Mesenchymal stem cell (in vitro differentiated cells and primary cell): ENCODE measurements around the gene TRIM33.

Source experiments
- DNase-seq: peaks from one replicate; pipeline ENCODE4 v3.0.0-alpha.2; 2013
- H2AFZ ChIP-seq: one replicate; pipeline ENCODE4 v1.6.1; 2013; ENCODE audit warnings: low read depth, mild to moderate bottlenecking, control low read depth, inconsistent platforms, low read length, moderate library complexity
- H2AK5ac ChIP-seq: 2 replicates; pipeline ENCODE4 v1.6.1; 2013; ENCODE audit warnings: low read length, moderate library complexity, mild to moderate bottlenecking, inconsistent platforms; ENCODE audit not compliant: severe bottlenecking
- H2BK120ac ChIP-seq: one replicate; pipeline ENCODE4 v1.6.1; 2013; ENCODE audit warnings: low read depth, mild to moderate bottlenecking, inconsistent platforms, low read length, moderate library complexity
- H2BK12ac ChIP-seq, 2 experiments: one replicate each; pipeline ENCODE4 v1.6.1; 2013; ENCODE audit warnings: inconsistent platforms in 2 of 2, low read length in 2 of 2, mild to moderate bottlenecking in 2 of 2, moderate library complexity in 2 of 2, control low read depth in 1 of 2
- H2BK15ac ChIP-seq: one replicate; pipeline ENCODE4 v1.6.1; 2013; ENCODE audit warnings: mild to moderate bottlenecking, low read depth, inconsistent platforms; ENCODE audit not compliant: poor library complexity, severe bottlenecking
- H2BK5ac ChIP-seq: 2 replicates; pipeline ENCODE4 v1.6.1; 2013; ENCODE audit warnings: low read depth, mild to moderate bottlenecking, low read length, control low read depth, inconsistent platforms; ENCODE audit not compliant: poor library complexity, severe bottlenecking
- H3K14ac ChIP-seq, 2 experiments: one replicate each; pipeline ENCODE4 v1.6.1; 2013; ENCODE audit warnings: inconsistent platforms in 2 of 2, low read length in 2 of 2, control low read depth in 1 of 2, mild to moderate bottlenecking in 1 of 2, moderate library complexity in 1 of 2
- H3K18ac ChIP-seq, 2 experiments: one replicate each; pipeline ENCODE4 v1.6.1; 2013; ENCODE audit warnings: inconsistent platforms in 2 of 2, low read length in 2 of 2, control low read depth in 1 of 2, low read depth in 1 of 2, mild to moderate bottlenecking in 1 of 2
- H3K23ac ChIP-seq, 2 experiments: one replicate each; pipeline ENCODE4 v1.6.1; 2013; ENCODE audit warnings: inconsistent platforms in 2 of 2, low read length in 2 of 2, mild to moderate bottlenecking in 2 of 2, moderate library complexity in 2 of 2, control low read depth in 1 of 2
- H3K27ac ChIP-seq: 2 replicates; pipeline ENCODE4 v1.5.1; 2013; ENCODE audit warnings: mild to moderate bottlenecking, moderate library complexity, low read length, control low read depth, inconsistent platforms; ENCODE audit not compliant: poor library complexity, severe bottlenecking
- H3K27me3 ChIP-seq, 2 experiments: 2 replicates each; pipeline versions ENCODE4 v1.6.1 to v1.7.0; 2013; ENCODE audit warnings: low read length in 2 of 2, mild to moderate bottlenecking in 2 of 2, moderate library complexity in 2 of 2, control low read depth in 1 of 2, inconsistent platforms in 1 of 2; ENCODE audit not compliant: control insufficient read depth in 1 of 2, insufficient read depth in 1 of 2
- H3K36me3 ChIP-seq, 2 experiments: 2 replicates each; pipeline versions ENCODE4 v1.6.1 to v1.7.0; 2013; ENCODE audit warnings: low read length in 2 of 2, control low read depth in 1 of 2, inconsistent platforms in 1 of 2, low read depth in 1 of 2, mild to moderate bottlenecking in 1 of 2; ENCODE audit not compliant: insufficient read depth in 2 of 2, control insufficient read depth in 1 of 2
- H3K4ac ChIP-seq, 2 experiments: one replicate each; pipeline ENCODE4 v1.6.1; 2013; ENCODE audit warnings: inconsistent platforms in 2 of 2, low read length in 2 of 2, mild to moderate bottlenecking in 2 of 2, moderate library complexity in 2 of 2, control low read depth in 1 of 2, low read depth in 1 of 2
- H3K4me1 ChIP-seq: 2 replicates; pipeline ENCODE4 v1.6.1; 2013; ENCODE audit warnings: low read depth, low read length, control low read depth; ENCODE audit not compliant: control insufficient read depth, insufficient read depth
- H3K4me2 ChIP-seq: 2 replicates; pipeline ENCODE4 v1.6.1; 2013; ENCODE audit warnings: low read length, mild to moderate bottlenecking, inconsistent platforms; ENCODE audit not compliant: poor library complexity, severe bottlenecking
- H3K4me3 ChIP-seq, 2 experiments: 2 replicates each; pipeline versions ENCODE4 v1.5.1 to v1.7.0; 2013; ENCODE audit warnings: low read length in 2 of 2, mild to moderate bottlenecking in 2 of 2, control low read depth in 1 of 2, low read depth in 1 of 2; ENCODE audit not compliant: insufficient read depth in 1 of 2
- H3K79me1 ChIP-seq: replicated peaks from 2 replicates; pipeline ENCODE4 v1.6.1; 2013; ENCODE audit warnings: mild to moderate bottlenecking, control low read depth, low read length, inconsistent platforms; ENCODE audit not compliant: poor library complexity, severe bottlenecking
- H3K9ac ChIP-seq: 2 replicates; pipeline ENCODE4 v1.7.0; 2013; ENCODE audit warnings: mild to moderate bottlenecking, low read length, moderate library complexity
- H3K9me3 ChIP-seq: 2 replicates; pipeline ENCODE4 v1.7.0; 2013; ENCODE audit warnings: mild to moderate bottlenecking, low read length; ENCODE audit not compliant: control insufficient read depth
- H4K8ac ChIP-seq: one replicate; pipeline ENCODE4 v1.6.1; 2013; ENCODE audit warnings: inconsistent platforms, mild to moderate bottlenecking, low read length, moderate library complexity
- H4K91ac ChIP-seq: one replicate; pipeline ENCODE4 v1.6.1; 2013; ENCODE audit warnings: mild to moderate bottlenecking, low read length, inconsistent platforms
- WGBS: methylation state at CpG from one replicate; pipeline ENCODE4 v1.1.7; 2013; ENCODE audit warnings: mixed read lengths; 5-methylcytosine and 5-hydroxymethylcytosine counted together

The TRIM33 gene

GRCh38 chr1:114472408-114472807 is 38.6 kb downstream of the TRIM33 start:
- Histone ChIP-seq H3K27ac (no peak overlapping the region), H2BK120ac (no peak overlapping the region), H4K91ac (no peak overlapping the region), H2BK12ac (no peak overlapping the region), H3K79me1 (peaks cover 14% of the 10 kb centered on the region), H2AFZ (no peak overlapping the region), H2BK15ac (no peak overlapping the region), H3K36me3 (no peaks in the 10 kb centered on the region), H2AK5ac (no peak overlapping the region), H3K9ac (no peak overlapping the region), H3K4me3 (no peak overlapping the region), H3K4me1 (peaks cover 2% of the 10 kb centered on the region), H3K4me2 (no peak overlapping the region), H3K4ac (no peak overlapping the region), H3K14ac (no peak overlapping the region), H3K27me3 (no peaks in the 10 kb centered on the region), H3K23ac (no peak overlapping the region), H3K18ac (no peak overlapping the region), H2BK5ac (no peak overlapping the region), H4K8ac (no peak overlapping the region), H3K9me3 (no peaks in the 10 kb centered on the region)
- DNase-seq, result no peak
- WGBS, result 97% methylated on average over 3 of the region's 3 CpGs

- Histone ChIP-seq H4K91ac (no peak overlapping the region), H4K8ac (no peak overlapping the region), H3K4ac (no peak overlapping the region), H3K79me1 (peaks cover 19% of the 10 kb centered on the region), H2BK5ac (no peak overlapping the region), H3K4me3 (no peak overlapping the region), H3K36me3 (no peaks in the 10 kb centered on the region), H2BK12ac (no peak overlapping the region), H2AFZ (no peak overlapping the region), H2BK120ac (no peak overlapping the region), H3K18ac (no peak overlapping the region), H3K27me3 (no peaks in the 10 kb centered on the region), H3K4me1 (peaks cover 2% of the 10 kb centered on the region), H3K23ac (no peak overlapping the region), H2BK15ac (no peak overlapping the region), H3K9me3 (no peaks in the 10 kb centered on the region), H2AK5ac (no peak overlapping the region), H3K9ac (no peak overlapping the region), H3K14ac (no peak overlapping the region), H3K27ac (no peak overlapping the region), H3K4me2 (no peak overlapping the region)
- 65% methylated on average over 3 of the region's 5 CpGs for WGBS
- no peak for DNase-seq
These were observed 40.3 kb downstream of the TRIM33 start for GRCh38 chr1:114470681-114471080.

- 89% methylated on average over 4 of the region's 6 CpGs for WGBS
These were observed 42.1 kb downstream of the TRIM33 start for GRCh38 chr1:114468710-114469468.

DNA sequence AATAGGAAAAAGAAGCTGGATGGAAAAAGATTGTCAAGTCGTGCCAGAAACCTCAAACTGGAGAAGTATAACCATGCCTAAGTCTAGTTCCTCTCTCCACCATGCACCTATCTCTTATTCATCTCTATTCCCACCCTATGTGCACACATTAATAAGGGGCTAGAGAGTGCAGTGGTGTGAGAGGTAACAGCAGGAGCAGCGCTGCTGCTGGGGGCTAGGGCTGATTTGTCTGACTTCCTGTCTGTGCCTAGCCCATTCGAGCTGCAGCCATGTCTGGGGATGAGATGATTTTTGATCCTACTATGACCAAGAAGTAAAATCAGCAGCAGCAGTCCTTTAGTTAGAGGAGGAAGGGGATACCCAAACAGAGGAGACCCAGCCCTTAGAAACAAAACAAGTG is 43.0 kb downstream of the TRIM33 start:
- Histone ChIP-seq H3K4ac (no peak overlapping the region), H2BK120ac (no peak overlapping the region), H3K9me3 (no peaks in the 10 kb centered on the region), H3K23ac (no peak overlapping the region), H4K91ac (no peak overlapping the region), H3K9ac (no peak overlapping the region), H3K27me3 (no peaks in the 10 kb centered on the region), H2BK5ac (no peak overlapping the region), H3K36me3 (peaks cover 0 to 3% of the 10 kb centered on the region in 2 experiments), H2AFZ (no peak overlapping the region), H2AK5ac (no peak overlapping the region), H3K18ac (peak overlapping the region in 1 of 2 experiments; percentile 28), H3K27ac (no peak overlapping the region), H3K4me2 (no peak overlapping the region), H2BK15ac (no peak overlapping the region), H4K8ac (no peak overlapping the region), H3K14ac (no peak overlapping the region), H2BK12ac (no peak overlapping the region), H3K4me3 (no peak overlapping the region), H3K4me1 (peaks cover 2% of the 10 kb centered on the region), H3K79me1 (peaks cover 15% of the 10 kb centered on the region)
- 79% methylated on average over 2 of the region's 3 CpGs for WGBS
- no peak for DNase-seq

More at GRCh38 chr1:114468710-114469468, 42.1 kb downstream of the TRIM33 start:
- Histone ChIP-seq H2BK15ac (no peak overlapping the region), H2BK120ac (no peak overlapping the region), H3K23ac (no peak overlapping the region), H3K27ac (peak overlapping the region; percentile 13), H3K9me3 (no peaks in the 10 kb centered on the region), H3K27me3 (no peaks in the 10 kb centered on the region), H2AK5ac (no peak overlapping the region), H3K14ac (no peak overlapping the region), H3K4me2 (no peak overlapping the region), H3K9ac (no peak overlapping the region), H3K4me1 (peaks cover 2% of the 10 kb centered on the region), H3K4me3 (no peak overlapping the region), H3K79me1 (peaks cover 18% of the 10 kb centered on the region), H2BK12ac (no peak overlapping the region), H3K36me3 (no peaks in the 10 kb centered on the region), H4K91ac (no peak overlapping the region), H3K18ac (peak overlapping the region in 1 of 2 experiments; percentile 59), H2BK5ac (no peak overlapping the region), H2AFZ (no peak overlapping the region), H4K8ac (no peak overlapping the region), H3K4ac (no peak overlapping the region)
- peak; percentile 12 for DNase-seq
